ENCODE results near the gene SPPL2A. TPM values are rescaled to one million over a fixed set of nuclear protein-coding genes. Genes with fewer than 3 reads are reported as not detected.
A peak's percentile ranks its signal among the peaks of the same experiment; 100 is the strongest.
"Not testable (repeated sequence)": the region's sequence is repeated elsewhere in the genome, so short reads cannot be mapped to it uniquely, and the experiment has no call there.

Gene SPPL2A, protein sequence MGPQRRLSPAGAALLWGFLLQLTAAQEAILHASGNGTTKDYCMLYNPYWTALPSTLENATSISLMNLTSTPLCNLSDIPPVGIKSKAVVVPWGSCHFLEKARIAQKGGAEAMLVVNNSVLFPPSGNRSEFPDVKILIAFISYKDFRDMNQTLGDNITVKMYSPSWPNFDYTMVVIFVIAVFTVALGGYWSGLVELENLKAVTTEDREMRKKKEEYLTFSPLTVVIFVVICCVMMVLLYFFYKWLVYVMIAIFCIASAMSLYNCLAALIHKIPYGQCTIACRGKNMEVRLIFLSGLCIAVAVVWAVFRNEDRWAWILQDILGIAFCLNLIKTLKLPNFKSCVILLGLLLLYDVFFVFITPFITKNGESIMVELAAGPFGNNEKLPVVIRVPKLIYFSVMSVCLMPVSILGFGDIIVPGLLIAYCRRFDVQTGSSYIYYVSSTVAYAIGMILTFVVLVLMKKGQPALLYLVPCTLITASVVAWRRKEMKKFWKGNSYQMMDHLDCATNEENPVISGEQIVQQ
- 10 to 100 TPM in 11 of 12 donors, not detected in 1; 39.5 to 69.9 (median 56.1) TPM for polyA plus RNA-seq (ENCODE audit: insufficient read length in 12 of 12)
- long read RNA-seq, donor 1, full-length matches to known transcripts: 3 of 13 reads
- long read RNA-seq, donor 1, partial matches to known transcripts: 10 of 13 reads
- long read RNA-seq, donor 1, other reads (novel, unspliced or antisense): 0 of 13 reads
- long read RNA-seq, donor 2, full-length matches to known transcripts: 2 of 2 reads
- long read RNA-seq, donor 2, partial matches to known transcripts: 0 of 2 reads
- long read RNA-seq, donor 2, other reads (novel, unspliced or antisense): 0 of 2 reads
- long read RNA-seq, donor 3, full-length matches to known transcripts: 2 of 25 reads
- long read RNA-seq, donor 3, partial matches to known transcripts: 23 of 25 reads
- long read RNA-seq, donor 3, other reads (novel, unspliced or antisense): 0 of 25 reads
- long read RNA-seq, donor 4, full-length matches to known transcripts: 1 of 1 reads
- long read RNA-seq, donor 4, partial matches to known transcripts: 0 of 1 reads
- long read RNA-seq, donor 4, other reads (novel, unspliced or antisense): 0 of 1 reads
- long read RNA-seq, donor 5, full-length matches to known transcripts: 7 of 16 reads
- long read RNA-seq, donor 5, partial matches to known transcripts: 9 of 16 reads
- long read RNA-seq, donor 5, other reads (novel, unspliced or antisense): 0 of 16 reads
- long read RNA-seq, donor 6, full-length matches to known transcripts: 2 of 7 reads
- long read RNA-seq, donor 6, partial matches to known transcripts: 5 of 7 reads
- long read RNA-seq, donor 6, other reads (novel, unspliced or antisense): 0 of 7 reads
- long read RNA-seq, donor 7, full-length matches to known transcripts: 1 of 1 reads
- long read RNA-seq, donor 7, partial matches to known transcripts: 0 of 1 reads
- long read RNA-seq, donor 7, other reads (novel, unspliced or antisense): 0 of 1 reads
- long read RNA-seq, donor 8, full-length matches to known transcripts: 4 of 15 reads
- long read RNA-seq, donor 8, partial matches to known transcripts: 11 of 15 reads
- long read RNA-seq, donor 8, other reads (novel, unspliced or antisense): 0 of 15 reads
- long read RNA-seq, donor 9, full-length matches to known transcripts: 3 of 3 reads
- long read RNA-seq, donor 9, partial matches to known transcripts: 0 of 3 reads
- long read RNA-seq, donor 9, other reads (novel, unspliced or antisense): 0 of 3 reads
- long read RNA-seq, donor 10, full-length matches to known transcripts: 5 of 11 reads
- long read RNA-seq, donor 10, partial matches to known transcripts: 6 of 11 reads
- long read RNA-seq, donor 10, other reads (novel, unspliced or antisense): 0 of 11 reads
- long read RNA-seq, donor 11, full-length matches to known transcripts: 5 of 21 reads
- long read RNA-seq, donor 11, partial matches to known transcripts: 16 of 21 reads
- long read RNA-seq, donor 11, other reads (novel, unspliced or antisense): 0 of 21 reads

- peak; percentile 87 for DNase-seq
These were observed at the start of gene SPPL2A for GRCh38 chr15:50765195-50765967. Gene SPPL2A (minus strand): TSS chr15:50765706. CDS start chr15:50765533, 173 bp downstream.

GRCh38 chr15:50814634-50815033 is 49.1 kb upstream of the SPPL2A start:
- DNase-seq: no peak

GRCh38 chr15:50813865-50814264 is 48.4 kb upstream of the SPPL2A start:
- DNase-seq: no peak

DNA sequence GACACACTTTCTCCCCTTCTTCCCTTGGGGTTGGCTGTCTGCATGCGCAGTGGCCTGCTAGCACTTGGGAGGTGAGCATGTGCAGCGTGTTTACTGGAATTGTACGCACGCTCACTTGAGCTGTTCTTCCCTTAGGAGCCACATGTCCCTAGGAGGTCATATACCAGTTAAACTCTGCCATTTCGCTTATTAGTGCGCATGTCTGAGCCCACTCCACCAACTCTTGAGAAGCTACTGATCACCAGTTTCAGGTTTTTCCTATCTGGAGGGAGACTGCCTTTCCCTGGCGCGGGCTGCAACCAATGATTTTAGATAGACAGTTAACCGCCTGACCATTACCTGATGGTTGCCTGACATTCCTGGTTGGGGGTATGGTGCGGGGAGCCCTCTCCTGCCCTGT is 47.6 kb upstream of the SPPL2A start:
- DNase-seq: no peak

DNA sequence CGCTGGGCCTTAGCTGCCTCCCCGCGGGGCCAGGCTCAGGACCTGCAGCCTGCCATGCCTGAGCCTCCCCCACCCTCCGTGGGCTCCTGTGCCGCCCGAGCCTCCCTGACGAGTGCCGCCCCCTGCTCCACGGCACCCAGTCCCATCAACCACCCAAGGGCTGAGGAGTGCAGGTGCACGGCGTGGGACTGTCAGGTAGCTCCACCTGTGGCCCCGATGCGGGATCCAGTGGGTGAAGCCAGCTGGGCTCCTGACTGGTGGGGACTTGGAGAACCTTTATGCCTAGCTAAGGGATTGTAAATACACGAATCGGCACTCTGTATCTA is 46.6 kb upstream of the SPPL2A start:
- not testable (repeated sequence) for DNase-seq

DNA sequence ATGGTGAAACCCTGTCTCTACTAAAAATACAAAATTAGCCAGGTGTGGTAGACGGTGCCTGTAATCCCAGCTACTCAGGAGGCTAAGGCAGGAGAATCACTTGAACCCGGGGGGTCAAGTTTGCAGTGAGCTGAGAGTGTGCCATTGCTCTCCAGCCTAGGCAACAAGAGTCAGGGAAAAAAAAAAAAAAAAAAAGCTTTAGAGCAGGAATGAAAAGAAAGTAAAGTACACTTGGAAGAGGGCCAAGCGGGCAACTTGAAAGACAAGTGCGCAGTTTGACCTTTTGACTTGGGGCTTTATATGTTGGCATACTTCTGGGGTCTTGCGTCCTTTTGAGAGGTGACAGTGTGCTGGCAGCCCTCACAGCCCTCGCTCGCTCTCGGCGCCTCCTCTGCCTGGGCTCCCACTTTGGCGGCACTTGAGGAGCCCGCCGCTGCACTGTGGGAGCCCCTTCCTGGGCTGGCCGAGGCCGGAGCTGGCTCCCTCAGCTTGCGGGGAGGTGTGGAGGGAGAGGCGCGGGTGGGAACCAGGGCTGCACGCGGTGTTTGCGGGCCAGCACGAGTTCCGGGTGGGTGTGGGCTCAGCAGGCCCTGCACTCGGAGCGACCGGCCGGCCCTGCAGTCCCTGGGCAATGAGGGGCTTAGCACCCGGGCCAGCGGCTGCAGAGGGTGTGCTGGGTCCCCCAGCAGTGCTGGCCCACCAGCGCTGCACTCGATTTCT is 46.1 kb upstream of the SPPL2A start:
- DNase-seq: not testable (repeated sequence)

DNA sequence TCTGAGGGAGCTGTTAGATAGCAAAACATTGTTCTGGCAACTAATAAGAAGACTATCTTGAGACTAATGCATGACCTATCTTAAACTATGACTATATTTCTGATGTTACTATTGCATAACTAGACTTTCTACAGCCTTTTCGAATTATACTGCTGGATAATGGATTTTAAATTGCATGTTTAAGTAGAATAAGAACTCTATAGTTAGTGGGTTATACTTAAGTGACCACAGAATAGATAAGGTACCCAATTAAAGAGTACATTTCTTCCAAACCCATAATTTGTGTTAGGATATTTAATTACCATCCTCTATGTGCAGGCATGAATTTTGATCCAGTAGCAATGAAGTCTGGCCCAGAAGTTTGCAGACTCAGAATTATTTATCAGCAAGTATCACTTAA is 44.6 kb upstream of the SPPL2A start:
- DNase-seq: no peak

GRCh38 chr15:50808728-50809127 is 43.2 kb upstream of the SPPL2A start:
- DNase-seq: no peak

DNA sequence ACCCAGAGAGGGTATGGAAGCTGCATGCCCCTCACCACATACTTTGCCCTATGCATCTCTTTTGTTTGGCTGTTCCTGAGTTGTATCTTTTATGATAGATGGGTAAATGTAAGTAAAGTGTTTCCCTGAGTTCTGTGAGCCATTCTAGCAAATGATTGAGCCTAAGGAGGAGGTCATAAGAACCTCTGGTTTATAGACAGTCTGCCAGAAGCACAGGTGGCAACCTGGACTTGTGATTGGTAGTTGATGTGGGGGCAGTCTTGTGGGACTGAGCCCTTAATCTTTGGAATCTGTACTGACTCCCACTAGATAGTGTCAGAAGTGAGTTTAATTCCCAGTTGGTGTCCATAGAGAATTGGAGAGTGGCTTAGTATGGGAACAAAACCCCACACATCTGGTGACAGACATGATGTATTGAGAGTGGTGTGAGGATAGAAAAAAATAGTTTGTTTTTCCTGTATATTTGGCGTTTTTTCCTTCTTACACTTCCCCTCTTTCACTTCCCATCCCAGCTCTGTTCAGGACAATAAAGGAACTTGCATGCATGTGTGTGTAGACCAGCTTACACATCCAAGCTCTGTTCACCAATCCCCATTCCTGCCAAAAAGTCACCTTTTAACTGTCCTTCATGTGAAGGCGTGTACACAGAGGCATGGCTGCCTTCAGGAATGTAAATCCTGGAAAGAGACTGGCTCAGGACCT is 38.1 kb upstream of the SPPL2A start:
- no peak for DNase-seq

- DNase-seq: no peak
These were observed 35.2 kb upstream of the SPPL2A start for GRCh38 chr15:50800715-50801114.

DNA sequence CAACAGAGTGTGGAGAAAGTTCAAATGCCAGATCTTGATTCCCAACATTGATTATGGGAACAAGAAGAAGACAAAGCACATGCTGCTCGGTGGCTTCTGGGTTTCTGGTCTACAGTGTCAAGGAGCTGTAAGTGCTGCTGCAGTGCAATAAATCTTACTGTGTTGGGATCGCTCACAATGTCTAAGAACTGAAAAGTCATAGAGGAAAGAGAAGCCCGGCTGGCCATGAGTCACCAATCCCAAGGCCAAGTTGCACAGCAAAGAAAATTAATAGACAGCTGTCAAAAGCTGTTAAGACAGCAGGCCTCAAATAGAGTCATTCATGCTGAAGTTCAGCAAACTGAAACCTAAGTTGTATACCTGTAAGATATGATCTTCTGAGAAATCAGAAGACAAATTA is 33.2 kb upstream of the SPPL2A start:
- DNase-seq: no peak

GRCh38 chr15:50797926-50798325 is 32.4 kb upstream of the SPPL2A start:
- DNase-seq: no peak

DNA sequence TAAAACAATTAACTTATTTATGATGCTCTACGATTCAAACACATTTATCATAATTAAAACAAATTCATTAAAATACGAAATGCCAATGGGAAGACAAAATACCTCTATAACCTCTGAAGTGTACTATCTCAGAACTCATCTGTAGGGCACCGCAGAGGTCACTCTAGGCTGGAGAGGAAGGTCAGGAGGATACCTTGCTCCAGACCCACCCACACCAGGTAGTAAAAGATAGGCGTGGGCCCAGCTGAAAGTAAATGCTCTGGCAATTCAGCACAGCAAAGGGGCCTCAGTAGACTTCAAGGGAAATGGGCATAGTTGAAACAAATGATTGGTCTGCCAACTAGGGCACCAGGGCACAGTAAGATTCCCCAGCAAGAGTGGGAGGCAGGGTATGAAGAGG is 26.0 kb upstream of the SPPL2A start:
- DNase-seq: no peak

DNA sequence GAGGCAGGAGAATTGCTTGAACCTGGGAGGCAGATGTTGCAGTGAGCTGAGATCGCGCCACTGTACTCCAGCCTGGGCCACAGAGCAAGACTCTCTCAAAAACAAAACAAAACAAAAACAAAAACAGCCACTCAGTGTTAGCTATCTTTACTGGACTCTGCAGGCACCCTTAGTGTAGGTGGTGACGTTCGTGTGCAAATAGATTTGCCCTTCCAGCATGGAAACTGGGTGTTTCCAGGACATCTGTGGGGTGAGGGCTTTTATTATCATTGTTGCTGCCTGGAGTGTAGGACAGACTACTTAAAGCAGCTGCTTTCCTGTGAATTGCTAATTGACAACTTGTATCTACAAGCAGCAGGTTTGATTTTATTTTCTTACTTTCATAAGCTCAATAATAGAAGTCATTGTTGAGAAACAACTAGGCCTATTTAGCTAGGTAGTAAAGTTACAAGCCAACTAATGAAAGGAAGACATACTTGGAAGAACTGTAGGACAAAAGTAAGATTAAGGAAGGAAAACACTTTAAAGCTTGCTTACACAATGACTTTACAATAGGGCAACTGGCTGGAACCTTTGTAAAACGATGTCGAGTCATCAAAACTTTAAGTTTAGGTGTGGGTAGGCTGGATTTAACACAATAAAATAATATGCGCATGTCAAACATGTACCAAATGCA is 25.4 kb upstream of the SPPL2A start:
- no peak for DNase-seq

GRCh38 chr15:50786871-50787270 is 21.4 kb upstream of the SPPL2A start:
- DNase-seq: no peak

- DNase-seq: no peak
These were observed 20.9 kb upstream of the SPPL2A start for GRCh38 chr15:50786438-50786837.

DNA sequence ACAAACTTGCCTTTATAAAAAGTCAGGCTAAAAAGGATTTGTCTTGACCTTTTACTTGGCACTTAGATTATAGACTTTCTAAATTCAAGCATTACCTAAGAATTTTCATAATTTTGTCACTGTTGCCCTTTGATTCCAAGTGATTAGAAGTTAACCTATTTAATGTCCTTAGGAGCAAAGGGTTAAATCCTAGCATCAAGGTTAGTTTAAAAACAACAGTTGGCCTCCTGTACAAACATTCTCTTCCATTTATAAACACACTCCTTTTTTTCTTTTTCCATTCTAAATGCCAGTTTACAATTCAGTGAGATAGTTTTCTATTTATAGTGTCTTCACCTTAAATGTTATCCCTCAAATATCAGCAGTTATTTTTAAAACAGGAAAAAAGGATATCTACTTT is 18.4 kb upstream of the SPPL2A start:
- DNase-seq: no peak

DNA sequence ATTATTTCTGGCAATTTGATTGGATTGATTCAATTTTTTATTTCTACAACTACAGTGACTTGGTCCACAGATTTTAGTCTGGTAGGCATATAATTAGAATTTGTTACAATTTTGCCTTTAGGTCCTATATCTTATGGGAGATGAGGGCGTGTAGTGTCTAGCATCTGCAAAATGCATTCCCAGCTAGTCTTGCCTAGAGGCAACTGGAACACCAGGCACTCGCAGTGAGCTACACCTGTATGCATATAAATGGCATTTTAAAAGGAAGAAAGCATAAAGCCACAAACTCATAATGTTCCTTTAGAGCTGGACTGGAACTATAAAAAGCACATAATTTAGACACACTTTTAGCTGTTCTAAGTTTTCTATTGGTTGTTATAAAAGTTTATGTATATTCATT is 17.9 kb upstream of the SPPL2A start:
- no peak for DNase-seq
